SH-SY5Y (cell line): Measurements from ENCODE around the gene MLLT3.

ENCODE experiments used
- GATA2 ChIP-seq: IDR thresholded peaks from 2 replicates; pipeline ENCODE4 v1.6.1; 2011; ENCODE audit warnings: mild to moderate bottlenecking, low read depth, low read length
- GATA3 ChIP-seq: IDR thresholded peaks from 2 replicates; pipeline ENCODE4 v1.6.1; 2011; ENCODE audit warnings: low read depth, mild to moderate bottlenecking, low read length, moderate library complexity

Gene MLLT3

DNA sequence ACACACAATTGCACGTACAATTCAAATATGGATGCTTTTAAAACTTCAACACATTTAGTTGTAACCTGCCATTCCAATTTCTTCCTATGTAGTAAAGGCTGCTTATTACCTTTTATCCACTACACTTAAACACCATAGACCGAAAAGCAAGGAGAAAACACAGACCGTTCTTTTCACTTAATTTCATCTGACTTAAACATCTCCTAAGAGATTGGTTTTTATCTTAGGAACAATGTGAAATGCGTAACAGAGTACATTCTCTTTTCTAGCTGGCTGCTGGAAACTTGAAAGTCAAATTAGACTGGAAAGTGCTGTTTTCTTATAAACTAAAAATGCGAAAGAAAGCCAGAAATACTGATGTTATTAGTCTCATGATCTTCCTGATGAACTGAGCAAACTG is 241.8 kb downstream of the MLLT3 start:
- TF ChIP-seq GATA2 (no peak), GATA3 (no peak)

GRCh38 chr9:20379804-20380225 is 242.5 kb downstream of the MLLT3 start:
- no peak for TF ChIP-seq GATA3
- no peak for TF ChIP-seq GATA2

DNA sequence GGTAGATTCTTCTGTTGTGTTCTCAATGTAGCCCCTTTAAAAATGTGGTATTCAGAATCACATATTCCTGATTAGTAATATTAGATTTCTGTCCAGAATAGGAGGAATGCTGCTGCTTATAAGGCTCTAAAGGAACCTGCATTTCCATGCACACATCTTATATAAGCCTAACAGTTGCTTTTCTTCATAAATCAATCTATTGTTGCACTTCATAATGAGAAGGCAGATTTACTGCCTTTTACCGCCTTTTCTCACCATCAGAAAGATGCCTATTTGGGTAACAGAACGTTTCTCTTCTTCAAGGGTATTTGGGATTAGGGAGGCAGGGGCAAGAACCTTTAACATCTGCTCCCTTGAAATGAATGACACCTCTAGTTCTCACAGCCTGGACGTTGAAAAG is 243.4 kb downstream of the MLLT3 start:
- TF ChIP-seq GATA2 (no peak), GATA3 (no peak)

DNA sequence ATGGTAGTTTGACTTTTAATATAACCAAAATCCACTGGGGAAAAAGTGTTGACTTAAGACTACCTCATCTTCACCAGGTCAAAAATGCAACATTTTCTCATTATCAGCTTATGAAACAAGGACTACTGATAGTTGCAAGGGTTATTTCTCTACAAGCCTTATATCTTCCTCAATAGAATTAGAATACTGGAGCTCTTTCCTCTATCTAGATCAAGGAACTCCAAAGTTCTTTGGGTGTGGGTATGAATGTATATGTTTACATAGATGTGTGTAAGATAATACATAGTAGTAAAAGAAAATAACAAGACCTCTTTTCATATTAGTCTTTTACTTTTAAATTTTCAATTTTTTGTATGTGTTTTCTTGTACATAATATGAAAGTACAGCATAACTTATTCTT is 244.5 kb downstream of the MLLT3 start:
- TF ChIP-seq GATA2 = no peak
- TF ChIP-seq GATA3 = no peak

GRCh38 chr9:20376731-20377375 is 245.4 kb downstream of the MLLT3 start:
- no peak for TF ChIP-seq GATA3
- TF ChIP-seq GATA2 = no peak

DNA sequence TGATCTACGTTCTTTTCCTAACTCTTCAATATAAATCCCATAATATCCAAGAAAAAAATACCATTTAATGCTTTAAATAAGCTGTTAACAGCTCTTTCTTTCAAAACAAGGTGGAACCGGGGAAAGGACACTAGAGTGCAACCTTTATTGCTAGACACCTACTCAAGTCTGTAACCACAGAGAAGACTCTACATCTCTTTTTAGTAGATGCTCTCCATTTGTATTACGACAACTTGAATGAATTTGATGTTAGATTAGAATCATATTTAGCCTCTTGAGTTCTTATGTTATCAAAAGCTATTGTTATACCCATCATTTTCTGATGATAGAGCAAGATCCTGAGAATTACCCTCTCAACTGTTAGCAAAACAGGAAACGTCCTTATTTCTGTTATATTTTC is 246.3 kb downstream of the MLLT3 start:
- TF ChIP-seq GATA3 (no peak), GATA2 (no peak)

- TF ChIP-seq GATA3 (no peak), GATA2 (no peak)
Measured at GRCh38 chr9:20373263-20373662, 249.0 kb downstream of the MLLT3 start.

DNA sequence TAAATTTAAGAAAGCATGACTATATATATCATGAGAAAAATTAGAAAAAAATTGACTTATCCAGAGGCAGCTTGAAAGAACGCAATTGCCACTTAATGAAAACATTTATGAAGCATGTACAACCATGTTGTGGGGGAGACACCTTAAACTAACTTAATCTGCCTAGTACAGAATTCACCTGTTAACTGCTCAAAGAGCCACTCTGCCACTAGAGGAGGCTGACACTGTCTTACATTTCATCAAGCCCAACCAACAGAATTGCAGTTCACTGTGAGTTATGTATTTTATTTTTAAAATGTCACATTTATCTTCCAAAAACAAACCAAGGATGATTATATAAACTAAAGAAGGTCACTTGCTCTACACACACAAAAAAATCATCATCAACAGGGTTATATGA is 252.9 kb downstream of the MLLT3 start:
- no peak for TF ChIP-seq GATA3
- no peak for TF ChIP-seq GATA2

DNA sequence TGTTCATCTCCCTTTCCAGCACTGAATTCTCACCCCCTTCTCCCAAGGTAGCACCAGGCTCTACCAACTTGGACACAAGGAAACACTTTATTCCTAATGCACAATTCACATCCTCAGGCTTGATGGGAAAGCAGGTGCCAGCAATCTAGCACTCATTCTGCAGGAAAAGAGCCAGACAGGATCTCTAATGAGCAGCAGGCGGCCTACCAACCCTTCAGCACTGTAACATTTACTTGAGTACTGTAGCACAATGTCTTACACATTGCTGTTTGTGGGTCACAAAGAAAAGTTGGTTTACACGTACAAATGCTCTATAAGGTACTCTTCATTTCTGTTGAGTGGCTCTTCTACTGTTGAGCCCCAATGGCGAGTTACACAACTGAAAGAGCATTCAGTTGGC is 254.4 kb downstream of the MLLT3 start:
- TF ChIP-seq GATA3 (no peak), GATA2 (no peak)

GRCh38 chr9:20364959-20365358 is 257.3 kb downstream of the MLLT3 start:
- TF ChIP-seq GATA2 (no peak), GATA3 (no peak)

- TF ChIP-seq GATA2 (no peak), GATA3 (no peak)
Measured at GRCh38 chr9:20363233-20363632, 259.1 kb downstream of the MLLT3 start.

DNA sequence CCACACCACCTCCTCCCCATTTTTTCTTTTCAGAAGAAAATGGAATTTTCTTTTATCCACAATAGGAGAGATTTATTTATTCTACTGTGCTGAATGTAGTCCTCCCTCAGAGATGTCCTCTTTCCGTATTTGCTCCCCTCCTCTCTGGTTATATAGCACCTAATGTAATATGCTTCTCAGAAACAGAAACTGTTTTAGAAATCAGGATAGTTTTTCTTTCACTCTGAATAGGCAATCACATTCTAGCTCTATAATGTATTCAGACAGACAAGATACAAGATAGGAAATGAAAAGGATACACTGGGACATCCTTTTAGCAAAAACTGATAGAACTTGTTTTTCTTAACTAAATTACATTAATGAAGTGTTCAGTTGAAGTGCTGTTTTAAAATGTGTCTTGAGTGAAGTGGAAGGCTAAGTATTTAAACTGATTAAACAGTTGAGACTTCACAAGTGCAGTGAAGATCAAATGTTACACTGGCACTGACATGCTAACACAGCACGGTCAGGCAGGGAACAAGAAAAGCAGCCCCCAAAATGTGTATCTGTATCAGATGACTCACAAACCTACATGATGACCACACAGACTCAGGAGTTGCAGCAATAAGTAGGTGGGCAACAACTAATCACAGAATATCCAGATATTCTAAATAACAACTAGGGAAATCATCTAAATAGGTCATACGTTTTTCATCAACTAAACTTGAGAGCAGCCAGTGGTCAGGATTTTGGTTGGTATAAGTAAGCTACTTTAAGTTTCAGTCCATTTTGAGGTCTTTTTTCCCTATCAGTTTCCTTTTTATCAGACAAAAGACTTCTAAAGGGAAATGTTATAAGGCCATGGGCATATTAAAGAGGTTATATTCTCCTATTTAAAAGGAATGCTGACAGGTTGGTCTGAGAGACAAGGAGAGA is 260.4 kb downstream of the MLLT3 start:
- TF ChIP-seq GATA2 (no peak), GATA3 (no peak)

- TF ChIP-seq GATA3 = no peak
- no peak for TF ChIP-seq GATA2
Measured at GRCh38 chr9:20361229-20361628, 261.1 kb downstream of the MLLT3 start.

- TF ChIP-seq GATA3 (no peak), GATA2 (no peak)
Measured at GRCh38 chr9:20358207-20358606, 264.1 kb downstream of the MLLT3 start.

DNA sequence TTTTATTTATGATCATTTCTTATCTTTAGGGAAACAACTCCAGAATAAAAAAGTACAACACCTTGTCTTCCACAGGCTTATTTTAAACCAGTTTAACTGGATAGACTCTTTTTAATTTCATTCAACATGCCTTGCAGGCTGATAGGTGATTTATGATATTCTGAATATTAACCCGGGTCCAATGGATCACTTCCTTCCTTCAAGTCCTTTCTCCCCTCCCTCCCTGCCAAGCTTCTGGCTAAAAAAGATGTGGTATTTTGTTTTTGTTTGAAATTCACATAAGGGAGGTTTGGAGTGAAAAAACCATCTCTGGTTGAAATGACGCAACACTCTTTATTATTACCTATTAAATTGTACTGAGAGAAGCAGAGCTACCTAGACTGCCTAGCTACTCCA is 265.3 kb downstream of the MLLT3 start:
- no peak for TF ChIP-seq GATA2
- TF ChIP-seq GATA3 = no peak
